Adipocyte (in vitro differentiated cells): ENCODE results near the gene SPON2.

Experiments used
- DNase-seq: peaks from one replicate; pipeline ENCODE4 v3.0.0-alpha.2; 2015; ENCODE audit warnings: low read depth
- H3K27me3 ChIP-seq: replicated peaks from 2 replicates; pipeline ENCODE4 v1.7.0; 2013; ENCODE audit warnings: mild to moderate bottlenecking, low read length, moderate library complexity; ENCODE audit not compliant: control insufficient read depth, insufficient read depth
- H3K36me3 ChIP-seq: 2 replicates; pipeline ENCODE4 v1.7.0; 2013; ENCODE audit warnings: low read length, mild to moderate bottlenecking, moderate library complexity; ENCODE audit not compliant: control insufficient read depth, insufficient read depth, severe bottlenecking
- H3K4me1 ChIP-seq: 2 replicates; pipeline ENCODE4 v1.7.0; 2013; ENCODE audit warnings: mild to moderate bottlenecking, low read length, moderate library complexity; ENCODE audit not compliant: control insufficient read depth, insufficient read depth
- H3K4me3 ChIP-seq: 2 replicates; pipeline ENCODE4 v1.7.0; 2013; ENCODE audit warnings: mild to moderate bottlenecking, low read length, moderate library complexity
- H3K9ac ChIP-seq: 2 replicates; pipeline ENCODE4 v1.7.0; 2013; ENCODE audit warnings: mild to moderate bottlenecking, low read length, moderate library complexity
- H3K9me3 ChIP-seq: 2 replicates; pipeline ENCODE4 v1.7.0; 2013; ENCODE audit warnings: mild to moderate bottlenecking, low read length, moderate library complexity; ENCODE audit not compliant: control insufficient read depth

Gene SPON2

GRCh38 chr4:1214101-1215095, 42.0 kb upstream of the SPON2 start:
- Histone ChIP-seq H3K36me3 (peaks cover 57% of the 10 kb centered on the region), H3K4me1 (peaks cover 36% of the 10 kb centered on the region), H3K4me3 (no peak overlapping the region), H3K27me3 (no peaks in the 10 kb centered on the region), H3K9me3 (no peaks in the 10 kb centered on the region), H3K9ac (no peak overlapping the region)
- no peak for DNase-seq

GRCh38 chr4:1213336-1213995, 41.1 kb upstream of the SPON2 start:
- Histone ChIP-seq H3K9me3 (no peaks in the 10 kb centered on the region), H3K27me3 (no peaks in the 10 kb centered on the region), H3K9ac (no peak overlapping the region), H3K4me1 (peaks cover 41% of the 10 kb centered on the region), H3K4me3 (no peak overlapping the region), H3K36me3 (peaks cover 55% of the 10 kb centered on the region)
- no peak for DNase-seq

GRCh38 chr4:1212546-1213335, 40.4 kb upstream of the SPON2 start:
- Histone ChIP-seq H3K27me3 (no peaks in the 10 kb centered on the region), H3K9me3 (no peaks in the 10 kb centered on the region), H3K4me3 (no peak overlapping the region), H3K4me1 (peaks cover 47% of the 10 kb centered on the region), H3K36me3 (peaks cover 52% of the 10 kb centered on the region), H3K9ac (no peak overlapping the region)
- no peak for DNase-seq

- H3K4me3 ChIP-seq: no peak overlapping the region
- H3K9me3 ChIP-seq: no peaks in the 10 kb centered on the region
- peaks cover 45% of the 10 kb centered on the region for H3K36me3 ChIP-seq
- H3K27me3 ChIP-seq: no peaks in the 10 kb centered on the region
- no peak for DNase-seq
- H3K4me1 ChIP-seq: peaks cover 51% of the 10 kb centered on the region
- H3K9ac ChIP-seq: no peak overlapping the region
Observed at GRCh38 chr4:1211891-1212545, 39.6 kb upstream of the SPON2 start.

- Histone ChIP-seq H3K4me1 (peaks cover 51% of the 10 kb centered on the region), H3K9ac (no peak overlapping the region), H3K36me3 (peaks cover 43% of the 10 kb centered on the region), H3K4me3 (no peak overlapping the region), H3K9me3 (no peaks in the 10 kb centered on the region), H3K27me3 (no peaks in the 10 kb centered on the region)
- no peak for DNase-seq
Observed at GRCh38 chr4:1211371-1211770, 39.0 kb upstream of the SPON2 start.

GRCh38 chr4:1210971-1211370, 38.6 kb upstream of the SPON2 start:
- Histone ChIP-seq H3K4me3 (no peak overlapping the region), H3K27me3 (no peaks in the 10 kb centered on the region), H3K36me3 (peaks cover 39% of the 10 kb centered on the region), H3K4me1 (peaks cover 51% of the 10 kb centered on the region), H3K9ac (peak overlapping the region; percentile 77), H3K9me3 (no peaks in the 10 kb centered on the region)
- no peak for DNase-seq

- no peak for DNase-seq
Observed at GRCh38 chr4:1210241-1210841, 38.0 kb upstream of the SPON2 start.

GRCh38 chr4:1209821-1210220, 37.4 kb upstream of the SPON2 start:
- peak; percentile 75 for DNase-seq
- H3K9me3 ChIP-seq: no peaks in the 10 kb centered on the region
- peaks cover 28% of the 10 kb centered on the region for H3K36me3 ChIP-seq
- H3K27me3 ChIP-seq: no peaks in the 10 kb centered on the region
- H3K9ac ChIP-seq: peak overlapping the region; percentile 77
- peaks cover 45% of the 10 kb centered on the region for H3K4me1 ChIP-seq
- H3K4me3 ChIP-seq: peak overlapping the region; percentile 35

More at GRCh38 chr4:1210241-1210841, 38.0 kb upstream of the SPON2 start:
- peak overlapping the region; percentile 77 for H3K9ac ChIP-seq
- no peaks in the 10 kb centered on the region for H3K27me3 ChIP-seq
- H3K4me3 ChIP-seq: no peak overlapping the region
- H3K9me3 ChIP-seq: no peaks in the 10 kb centered on the region
- peaks cover 51% of the 10 kb centered on the region for H3K4me1 ChIP-seq
- peaks cover 33% of the 10 kb centered on the region for H3K36me3 ChIP-seq

GRCh38 chr4:1208970-1209704, 36.8 kb upstream of the SPON2 start:
- Histone ChIP-seq H3K27me3 (no peaks in the 10 kb centered on the region), H3K4me1 (peaks cover 45% of the 10 kb centered on the region), H3K4me3 (peak overlapping the region; percentile 35), H3K9me3 (no peaks in the 10 kb centered on the region), H3K36me3 (peaks cover 24% of the 10 kb centered on the region), H3K9ac (peak overlapping the region; percentile 75)
- DNase-seq: peak; percentile 40
